ENCODE measurements around the gene POLR2I. TPM values are rescaled to one million over a fixed set of nuclear protein-coding genes. Genes with fewer than 3 reads are reported as not detected.

The POLR2I gene
- polyA plus RNA-seq, 3 donors = 21.2 to 73.9 (median 57.9) TPM

- H3K27ac Mint-ChIP-seq = peak overlapping the region in 2 of 7 donors; percentile 11 to 26
- H3K4me2 ChIP-seq (replicated peaks; ENCODE audit: extremely low read depth, low read length, poor library complexity, severe bottlenecking) = no peak overlapping the region
- intact Hi-C loops (cut with micrococcal nuclease) = no loop called here
- no peak overlapping the region for H3K4me3 ChIP-seq (replicated peaks in 1 of 3; ENCODE audit: low read depth in 2 of 3, low read length in 3 of 3)
- peaks cover 45 to 96% of the 10 kb centered on the region in 2 donors for H3K36me3 Mint-ChIP-seq
- no peak for DNase-seq
- no peak overlapping the region for H3K27ac ChIP-seq (ENCODE audit: low read depth in 1 of 2, low read length in 2 of 2)
- H3K9me3 ChIP-seq (replicated peaks in 1 of 2; ENCODE audit: control insufficient read depth in 1 of 2, insufficient read depth in 1 of 2, low read length in 2 of 2) = no peaks in the 10 kb centered on the region
- H3K36me3 ChIP-seq (replicated peaks in 1 of 2; ENCODE audit: control insufficient read depth in 1 of 2, insufficient read depth in 2 of 2, low read length in 2 of 2) = peaks cover 38 to 81% of the 10 kb centered on the region in 2 donors
- H4K20me1 ChIP-seq (ENCODE audit: insufficient read depth, low read length) = no peaks in the 10 kb centered on the region
- H2AFZ ChIP-seq (ENCODE audit: insufficient read depth, low read depth, low read length, poor library complexity, severe bottlenecking) = no peak overlapping the region
- H3K4me1 Mint-ChIP-seq = no peaks in the 10 kb centered on the region
- H3K4me1 ChIP-seq (ENCODE audit: control insufficient read depth in 1 of 2, insufficient read depth in 2 of 2, low read length in 2 of 2) = no peaks in the 10 kb centered on the region
- peaks cover 0 to 2% (median 0%) of the 10 kb centered on the region in 3 donors for H3K27me3 Mint-ChIP-seq (ENCODE audit: low read depth in 3 of 3)
- no peaks in the 10 kb centered on the region for H3K9me3 Mint-ChIP-seq
- no peak overlapping the region for H3K4me3 Mint-ChIP-seq
- H3K27me3 ChIP-seq (ENCODE audit: control insufficient read depth in 2 of 2, insufficient read depth in 2 of 2, low read length in 2 of 2) = no peaks in the 10 kb centered on the region
- no peak for TF ChIP-seq CTCF (IDR thresholded peaks at IDR 0.05)
- no peak overlapping the region for H3K9ac ChIP-seq (ENCODE audit: insufficient read depth, low read length, poor library complexity, severe bottlenecking)
- H3K79me2 ChIP-seq (ENCODE audit: insufficient read depth, low read length) = no peaks in the 10 kb centered on the region
- WGBS (ENCODE audit: insufficient coverage) = 85% methylated on average over 2 of the region's 6 CpGs
Observed at GRCh38 chr19:36093687-36094086, 21.0 kb downstream of the POLR2I start.

GRCh38 chr19:36093146-36093662 lies 21.5 kb downstream of the POLR2I start:
- no peak for TF ChIP-seq CTCF (IDR thresholded peaks at IDR 0.05)
- no peaks in the 10 kb centered on the region for H3K27me3 ChIP-seq (ENCODE audit: control insufficient read depth in 2 of 2, insufficient read depth in 2 of 2, low read length in 2 of 2)
- no peaks in the 10 kb centered on the region for H3K4me1 Mint-ChIP-seq
- H3K4me3 Mint-ChIP-seq = no peak overlapping the region
- no peak overlapping the region for H3K27ac ChIP-seq (ENCODE audit: low read depth in 1 of 2, low read length in 2 of 2)
- peak overlapping the region in 1 of 7 donors; percentile 76 for H3K27ac Mint-ChIP-seq
- peaks cover 41 to 81% of the 10 kb centered on the region in 2 donors for H3K36me3 ChIP-seq (replicated peaks in 1 of 2; ENCODE audit: control insufficient read depth in 1 of 2, insufficient read depth in 2 of 2, low read length in 2 of 2)
- H4K20me1 ChIP-seq (ENCODE audit: insufficient read depth, low read length) = no peaks in the 10 kb centered on the region
- no peaks in the 10 kb centered on the region for H3K9me3 ChIP-seq (replicated peaks in 1 of 2; ENCODE audit: control insufficient read depth in 1 of 2, insufficient read depth in 1 of 2, low read length in 2 of 2)
- H3K27me3 Mint-ChIP-seq (ENCODE audit: low read depth in 3 of 3) = peaks cover 0 to 2% (median 0%) of the 10 kb centered on the region in 3 donors
- WGBS (ENCODE audit: insufficient coverage) = 89% methylated on average over 3 of the region's 5 CpGs
- no peak overlapping the region for H2AFZ ChIP-seq (ENCODE audit: insufficient read depth, low read depth, low read length, poor library complexity, severe bottlenecking)
- H3K4me3 ChIP-seq (replicated peaks in 1 of 3; ENCODE audit: low read depth in 2 of 3, low read length in 3 of 3) = no peak overlapping the region
- no peak for DNase-seq
- intact Hi-C loops (cut with micrococcal nuclease) = no loop called here
- no peaks in the 10 kb centered on the region for H3K9me3 Mint-ChIP-seq
- peaks cover 45 to 96% of the 10 kb centered on the region in 2 donors for H3K36me3 Mint-ChIP-seq
- no peaks in the 10 kb centered on the region for H3K4me1 ChIP-seq (ENCODE audit: control insufficient read depth in 1 of 2, insufficient read depth in 2 of 2, low read length in 2 of 2)
- H3K9ac ChIP-seq (ENCODE audit: insufficient read depth, low read length, poor library complexity, severe bottlenecking) = no peak overlapping the region
- H3K79me2 ChIP-seq (ENCODE audit: insufficient read depth, low read length) = no peaks in the 10 kb centered on the region
- no peak overlapping the region for H3K4me2 ChIP-seq (replicated peaks; ENCODE audit: extremely low read depth, low read length, poor library complexity, severe bottlenecking)
